Measurements from ENCODE around the gene CTCFL.

CTCFL gene

GRCh38 chr20:57559658-57560553 is 35.0 kb upstream of the CTCFL start:
- no peak for DNase-seq

GRCh38 chr20:57559289-57559634 is 34.3 kb upstream of the CTCFL start:
- no peak for DNase-seq

- DNase-seq = no peak
Measured at GRCh38 chr20:57558614-57559288, 33.8 kb upstream of the CTCFL start.

- no peak for DNase-seq
Measured at GRCh38 chr20:57557926-57558613, 33.1 kb upstream of the CTCFL start.

GRCh38 chr20:57556980-57557274 is 32.0 kb upstream of the CTCFL start:
- DNase-seq = no peak

- DNase-seq = no peak
Measured at GRCh38 chr20:57555457-57556184, 30.7 kb upstream of the CTCFL start.

- DNase-seq = no peak
Measured at GRCh38 chr20:57553376-57554018, 28.6 kb upstream of the CTCFL start.

GRCh38 chr20:57552471-57552870 is 27.5 kb upstream of the CTCFL start:
- no peak for DNase-seq

- no peak for DNase-seq
Measured at GRCh38 chr20:57548177-57549058, 23.5 kb upstream of the CTCFL start.

GRCh38 chr20:57546956-57547649 is 22.2 kb upstream of the CTCFL start:
- no peak for DNase-seq

GRCh38 chr20:57545927-57546662 is 21.2 kb upstream of the CTCFL start:
- no peak for DNase-seq

- no peak for DNase-seq
Measured at GRCh38 chr20:57544838-57545564, 20.1 kb upstream of the CTCFL start.

GRCh38 chr20:57543754-57544153 is 18.8 kb upstream of the CTCFL start:
- no peak for DNase-seq

- DNase-seq = no peak
Measured at GRCh38 chr20:57540890-57541580, 16.1 kb upstream of the CTCFL start.

- DNase-seq = no peak
Measured at GRCh38 chr20:57539889-57540288, 14.9 kb upstream of the CTCFL start.

- DNase-seq = no peak
Measured at GRCh38 chr20:57537822-57538221, 12.9 kb upstream of the CTCFL start.

GRCh38 chr20:57536771-57537724 is 12.1 kb upstream of the CTCFL start:
- no peak for DNase-seq
